ENCODE data around the gene PTPRR. TPM values are rescaled to one million over a fixed set of nuclear protein-coding genes. Genes with fewer than 3 reads are reported as not detected.

The PTPRR gene, protein sequence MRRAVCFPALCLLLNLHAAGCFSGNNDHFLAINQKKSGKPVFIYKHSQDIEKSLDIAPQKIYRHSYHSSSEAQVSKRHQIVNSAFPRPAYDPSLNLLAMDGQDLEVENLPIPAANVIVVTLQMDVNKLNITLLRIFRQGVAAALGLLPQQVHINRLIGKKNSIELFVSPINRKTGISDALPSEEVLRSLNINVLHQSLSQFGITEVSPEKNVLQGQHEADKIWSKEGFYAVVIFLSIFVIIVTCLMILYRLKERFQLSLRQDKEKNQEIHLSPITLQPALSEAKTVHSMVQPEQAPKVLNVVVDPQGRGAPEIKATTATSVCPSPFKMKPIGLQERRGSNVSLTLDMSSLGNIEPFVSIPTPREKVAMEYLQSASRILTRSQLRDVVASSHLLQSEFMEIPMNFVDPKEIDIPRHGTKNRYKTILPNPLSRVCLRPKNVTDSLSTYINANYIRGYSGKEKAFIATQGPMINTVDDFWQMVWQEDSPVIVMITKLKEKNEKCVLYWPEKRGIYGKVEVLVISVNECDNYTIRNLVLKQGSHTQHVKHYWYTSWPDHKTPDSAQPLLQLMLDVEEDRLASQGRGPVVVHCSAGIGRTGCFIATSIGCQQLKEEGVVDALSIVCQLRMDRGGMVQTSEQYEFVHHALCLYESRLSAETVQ
- 1 to 10 TPM in 1 of 4 donors, under 1 TPM in 3; 0.31 to 1.4 (median 0.69) TPM for total RNA-seq
- polyA plus RNA-seq, result 0.72 TPM
- long read RNA-seq, donor 1, result 0 reads
- long read RNA-seq, donor 2, partial matches to known transcripts, result 0 of 1 reads
- long read RNA-seq, donor 2, other reads (novel, unspliced or antisense), result 1 of 1 reads
- long read RNA-seq, donor 3, partial matches to known transcripts, result 0 of 2 reads
- long read RNA-seq, donor 3, other reads (novel, unspliced or antisense), result 1 of 2 reads
- long read RNA-seq, donor 4, result 0 reads

DNA sequence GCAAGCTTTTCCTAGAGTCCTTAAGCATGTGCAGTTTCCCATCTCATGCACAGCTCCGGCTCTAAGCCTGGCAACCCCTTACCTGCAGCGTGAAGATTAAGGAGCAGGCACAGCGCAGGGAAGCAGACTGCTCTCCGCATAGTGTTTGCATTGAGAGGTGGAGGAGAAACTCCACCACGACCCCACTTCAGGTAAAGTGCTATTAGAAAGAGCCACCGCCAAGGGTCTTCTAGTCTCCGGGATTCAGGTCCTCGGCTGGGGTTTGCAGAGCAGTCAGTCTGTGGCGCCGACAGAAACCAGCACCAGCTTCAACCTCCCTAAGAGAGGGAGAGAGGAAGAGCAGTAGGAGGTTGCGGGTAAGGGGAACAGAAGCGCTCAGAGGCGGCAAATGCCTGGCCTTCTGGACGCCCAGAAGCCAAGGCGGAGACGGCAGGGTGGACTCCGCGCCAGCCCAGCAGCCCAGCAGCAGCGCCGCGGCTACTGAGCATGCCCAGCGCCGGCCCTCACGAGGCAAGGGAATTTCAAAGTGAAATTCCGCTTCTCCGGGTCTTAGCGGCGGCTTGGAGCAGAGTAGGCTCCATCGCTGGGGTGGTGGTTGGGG, at the start of gene PTPRR:
TSS of gene PTPRR (minus strand) at position 488 of the 601 bp plus-strand sequence. CDS start at position 140, 348 bp downstream.
- ATAC-seq (no peak), DNase-seq (peak in 2 of 3 donors; percentile 11 to 56)
- Histone ChIP-seq H3K4me1 (ENCODE audit: control insufficient read depth, insufficient read depth, low read length) (peaks cover 3% of the 10 kb centered on the region), H3K27ac (ENCODE audit: low read length) (no peak within 1 kb of the TSS), H3K4me3 (ENCODE audit: low read length) (peak within 1 kb of the TSS; percentile 6), H3K9me3 (ENCODE audit: control insufficient read depth, low read length) (no peaks in the 10 kb centered on the region), H3K27me3 (ENCODE audit: control insufficient read depth, insufficient read depth) (no peaks in the 10 kb centered on the region)
- intact Hi-C loops (cut with DNase I), result no loop called here
- WGBS, result 3% methylated on average over 29 of the region's 29 CpGs

DNA sequence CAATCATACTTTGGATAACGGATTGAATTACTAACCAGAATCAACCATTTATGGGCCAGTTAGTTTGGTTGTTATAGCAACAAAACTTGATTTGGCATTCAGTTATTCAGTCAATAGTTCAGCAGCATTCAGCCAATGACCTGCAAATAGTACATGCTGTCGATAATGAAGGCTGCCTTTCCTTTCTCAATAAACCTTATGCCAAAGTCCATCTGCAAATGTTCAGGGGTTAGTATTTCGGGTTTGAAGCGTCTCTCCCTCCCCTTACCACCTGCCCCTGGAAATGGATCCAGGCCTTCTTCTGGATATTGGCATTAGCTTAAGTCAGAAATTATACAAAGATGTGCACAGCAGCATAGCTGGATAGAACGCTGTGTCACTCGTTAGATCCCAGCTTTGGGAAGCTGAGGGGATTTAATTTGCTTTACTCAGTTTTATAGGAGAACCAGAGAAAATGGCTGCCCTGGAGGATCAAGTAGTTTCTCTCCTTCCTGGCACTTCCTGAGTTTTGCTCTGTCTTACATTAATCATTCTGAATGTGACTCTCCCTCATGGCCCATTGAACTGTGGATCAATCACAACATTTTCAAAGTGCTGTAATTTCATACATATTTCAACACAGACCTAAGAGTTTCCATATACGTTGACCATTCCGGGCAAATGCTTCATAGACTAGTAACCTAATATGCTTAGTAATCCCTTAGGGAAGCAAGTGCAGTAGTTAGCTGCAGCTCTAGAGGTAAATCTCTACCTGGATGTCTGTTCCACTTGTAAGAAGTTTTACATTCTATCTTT, 46.7 kb upstream of the PTPRR start:
- DNase-seq (no peak), ATAC-seq (no peak)
- intact Hi-C loops (cut with DNase I), result no loop called here
- H3K4me3 ChIP-seq (ENCODE audit: low read length), result no peak overlapping the region
- no peaks in the 10 kb centered on the region for H3K4me1 ChIP-seq (ENCODE audit: control insufficient read depth, insufficient read depth, low read length)
- no peaks in the 10 kb centered on the region for H3K27me3 ChIP-seq (ENCODE audit: control insufficient read depth, insufficient read depth)
- 92% methylated on average over 8 of the region's 8 CpGs for WGBS
- H3K27ac ChIP-seq (ENCODE audit: low read length), result no peak overlapping the region
- H3K9me3 ChIP-seq (ENCODE audit: control insufficient read depth, low read length), result no peaks in the 10 kb centered on the region

DNA sequence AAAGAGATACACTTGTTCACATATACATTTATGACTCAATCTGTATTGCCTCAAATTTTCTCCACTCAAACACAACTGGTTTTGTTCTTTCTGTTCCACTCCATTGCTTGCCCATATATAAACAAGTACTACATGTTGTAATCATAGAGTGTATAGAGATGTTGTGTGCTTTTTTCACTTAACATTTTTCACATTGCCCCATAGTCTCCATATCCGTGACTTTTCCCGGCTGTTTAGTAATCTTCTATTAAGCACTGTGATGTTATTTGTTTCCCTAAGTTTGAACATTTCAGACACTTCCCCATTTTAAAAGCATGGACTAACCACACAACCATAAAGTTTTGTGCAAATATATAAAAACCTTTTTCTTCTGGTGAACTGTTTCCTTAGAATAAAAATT, 45.5 kb upstream of the PTPRR start:
- no peaks in the 10 kb centered on the region for H3K9me3 ChIP-seq (ENCODE audit: control insufficient read depth, low read length)
- intact Hi-C loops (cut with DNase I), result no loop called here
- H3K4me3 ChIP-seq (ENCODE audit: low read length), result no peak overlapping the region
- no peak for ATAC-seq
- no peak for DNase-seq
- H3K4me1 ChIP-seq (ENCODE audit: control insufficient read depth, insufficient read depth, low read length), result no peaks in the 10 kb centered on the region
- WGBS, result 86% methylated on average over 2 of the region's 2 CpGs
- no peak overlapping the region for H3K27ac ChIP-seq (ENCODE audit: low read length)
- no peaks in the 10 kb centered on the region for H3K27me3 ChIP-seq (ENCODE audit: control insufficient read depth, insufficient read depth)

DNA sequence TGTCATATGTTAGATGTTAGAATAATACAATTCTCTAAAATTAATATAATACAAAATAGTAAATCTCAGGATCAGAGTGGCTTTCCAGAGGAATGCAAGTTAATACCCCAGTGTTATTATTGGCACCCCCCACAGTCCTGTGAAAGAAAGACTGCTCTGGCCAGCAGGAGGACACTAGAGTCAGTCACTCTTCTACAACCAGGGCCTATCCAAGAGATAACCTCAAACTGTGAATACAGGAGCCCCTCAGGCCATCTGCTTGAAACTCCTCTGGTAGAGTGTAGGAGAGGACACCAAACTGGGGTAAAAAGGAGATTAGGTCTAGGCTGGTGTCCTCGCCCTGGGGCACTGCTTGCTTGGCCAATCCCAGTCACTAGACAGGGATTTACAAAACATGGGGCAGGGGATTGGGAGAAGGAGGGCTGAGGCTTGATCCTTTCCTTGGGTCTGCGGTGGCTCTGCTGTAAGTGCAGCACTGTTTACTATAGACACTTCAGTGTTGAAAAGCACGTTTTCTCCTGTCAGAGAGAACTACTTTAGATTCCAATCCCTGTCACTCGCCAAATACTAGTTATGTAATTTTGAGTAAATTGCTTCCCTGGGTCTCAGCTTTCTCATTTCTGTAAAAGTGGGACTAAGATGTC, 44.5 kb upstream of the PTPRR start:
- intact Hi-C loops (cut with DNase I), result no loop called here
- Histone ChIP-seq H3K4me3 (ENCODE audit: low read length) (no peak overlapping the region), H3K27ac (ENCODE audit: low read length) (no peak overlapping the region), H3K9me3 (ENCODE audit: control insufficient read depth, low read length) (no peaks in the 10 kb centered on the region), H3K4me1 (ENCODE audit: control insufficient read depth, insufficient read depth, low read length) (no peaks in the 10 kb centered on the region), H3K27me3 (ENCODE audit: control insufficient read depth, insufficient read depth) (no peaks in the 10 kb centered on the region)
- ATAC-seq (no peak), DNase-seq (peak in 1 of 3 donors; percentile 17)
- WGBS, result 72% methylated on average over 4 of the region's 4 CpGs

DNA sequence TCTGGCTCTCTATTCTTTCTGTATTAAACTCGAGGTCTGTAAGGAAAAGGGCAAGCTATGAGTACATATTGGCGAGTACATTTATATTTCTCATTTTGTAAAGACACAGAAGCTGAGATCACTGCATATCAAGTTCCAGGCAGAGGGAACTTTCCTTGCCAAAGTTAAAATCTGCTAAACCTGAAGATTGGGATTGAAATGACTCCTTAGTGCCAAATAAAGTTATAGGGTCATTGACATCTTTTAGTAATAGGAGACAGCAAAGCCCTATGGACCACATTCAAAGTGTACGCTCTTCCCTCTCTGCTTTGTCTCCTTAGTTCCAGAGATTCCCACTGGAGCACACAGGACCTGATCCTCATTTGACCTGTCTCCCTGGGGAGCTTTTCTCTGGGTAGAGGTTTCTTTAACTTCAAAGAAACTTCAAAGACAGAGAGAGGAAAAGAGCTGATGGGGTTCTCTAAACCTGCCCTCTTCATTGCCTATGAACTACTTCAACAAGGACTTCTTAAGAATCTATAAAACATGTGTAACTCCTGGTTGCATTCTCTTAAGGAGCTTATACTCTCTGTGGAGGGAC, 42.6 kb upstream of the PTPRR start:
- ATAC-seq, result no peak

DNA sequence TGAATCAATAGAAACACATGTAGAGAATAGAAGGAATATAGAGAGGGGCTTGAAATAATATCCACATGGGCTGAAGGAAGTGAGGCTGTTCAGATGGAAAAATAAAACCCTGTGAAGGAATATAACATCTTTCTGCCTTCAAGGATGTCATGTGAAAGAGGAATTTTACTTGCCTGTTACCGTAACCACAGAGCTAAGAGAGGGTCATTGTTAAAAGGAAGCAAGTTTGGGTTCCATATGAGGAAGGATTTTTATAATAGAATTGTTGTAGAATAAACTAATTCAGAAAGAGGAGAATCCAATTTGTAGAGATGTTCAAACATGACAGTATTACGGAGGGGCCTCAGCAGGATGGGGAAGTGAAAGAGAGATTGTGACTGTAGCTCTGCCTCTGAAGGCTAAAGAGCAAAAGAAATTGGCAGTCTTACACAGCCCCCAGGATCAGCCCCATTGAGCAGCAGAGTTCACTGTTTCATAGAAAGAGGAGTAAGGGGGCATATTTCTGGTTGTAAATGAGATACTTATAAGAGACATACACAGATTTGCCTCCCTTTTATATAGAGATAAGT, 41.8 kb upstream of the PTPRR start:
- Histone ChIP-seq H3K9me3 (ENCODE audit: control insufficient read depth, low read length) (no peaks in the 10 kb centered on the region), H3K4me1 (ENCODE audit: control insufficient read depth, insufficient read depth, low read length) (no peaks in the 10 kb centered on the region), H3K4me3 (ENCODE audit: low read length) (no peak overlapping the region), H3K27me3 (ENCODE audit: control insufficient read depth, insufficient read depth) (no peaks in the 10 kb centered on the region), H3K27ac (ENCODE audit: low read length) (no peak overlapping the region)
- ATAC-seq (no peak), DNase-seq (no peak)
- intact Hi-C loops (cut with DNase I), result no loop called here
- 49% methylated on average over 2 of the region's 2 CpGs for WGBS

More for the DNA sequence above, 42.6 kb upstream of the PTPRR start:
- WGBS, result 51% methylated on average over 3 of the region's 3 CpGs
- Histone ChIP-seq H3K27ac (ENCODE audit: low read length) (no peak overlapping the region), H3K4me1 (ENCODE audit: control insufficient read depth, insufficient read depth, low read length) (no peaks in the 10 kb centered on the region), H3K4me3 (ENCODE audit: low read length) (no peak overlapping the region), H3K27me3 (ENCODE audit: control insufficient read depth, insufficient read depth) (no peaks in the 10 kb centered on the region), H3K9me3 (ENCODE audit: control insufficient read depth, low read length) (no peaks in the 10 kb centered on the region)
- intact Hi-C loops (cut with DNase I), result no loop called here
- DNase-seq, result no peak

DNA sequence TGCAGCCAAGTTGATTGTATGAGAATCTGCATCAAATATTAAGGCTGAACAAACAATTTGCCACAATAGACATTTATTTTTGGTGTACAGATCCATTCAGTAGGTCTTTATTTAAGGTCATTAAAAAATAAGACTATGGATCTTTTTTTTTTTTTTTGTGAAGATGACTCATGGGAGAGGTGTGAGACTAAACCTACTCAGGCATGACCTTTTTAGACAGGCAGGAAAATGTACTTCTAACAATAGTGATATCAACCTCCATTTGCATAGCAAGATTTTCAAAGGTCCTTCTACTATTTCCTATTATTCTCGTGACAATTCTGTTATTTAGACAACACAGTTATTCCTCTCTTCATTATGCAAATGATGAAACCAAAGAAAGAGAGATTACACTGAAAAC, 39.9 kb upstream of the PTPRR start:
- H3K27ac ChIP-seq (ENCODE audit: low read length), result no peak overlapping the region
- H3K4me1 ChIP-seq (ENCODE audit: control insufficient read depth, insufficient read depth, low read length), result no peaks in the 10 kb centered on the region
- DNase-seq (no peak), ATAC-seq (no peak)
- H3K27me3 ChIP-seq (ENCODE audit: control insufficient read depth, insufficient read depth), result no peaks in the 10 kb centered on the region
- intact Hi-C loops (cut with DNase I), result no loop called here
- WGBS, result 71% methylated on average over 1 of the region's 1 CpG
- H3K4me3 ChIP-seq (ENCODE audit: low read length), result no peak overlapping the region
- H3K9me3 ChIP-seq (ENCODE audit: control insufficient read depth, low read length), result no peaks in the 10 kb centered on the region

DNA sequence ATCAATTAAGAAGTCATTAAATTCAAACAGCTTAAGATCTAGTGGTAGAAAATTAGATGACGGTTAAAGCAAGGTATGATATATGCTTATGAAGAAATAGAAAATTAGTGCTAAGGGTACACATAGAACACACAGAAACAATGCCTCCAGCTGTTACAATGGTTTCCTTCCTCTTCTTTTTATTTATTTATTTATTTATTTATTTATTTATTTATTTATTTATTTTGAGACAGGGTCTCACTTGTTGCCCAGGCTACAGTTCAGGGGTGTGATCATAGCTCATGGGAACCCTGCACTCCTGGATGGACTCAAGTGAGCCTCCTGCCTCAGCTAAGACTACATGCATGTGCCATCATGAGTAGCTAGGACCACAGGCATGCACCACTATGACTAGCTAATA, 34.9 kb upstream of the PTPRR start:
- WGBS, result 97% methylated on average over 1 of the region's 1 CpG
- no peak overlapping the region for H3K4me3 ChIP-seq (ENCODE audit: low read length)
- no peak overlapping the region for H3K27ac ChIP-seq (ENCODE audit: low read length)
- no peaks in the 10 kb centered on the region for H3K4me1 ChIP-seq (ENCODE audit: control insufficient read depth, insufficient read depth, low read length)
- no peak for ATAC-seq
- H3K9me3 ChIP-seq (ENCODE audit: control insufficient read depth, low read length), result no peaks in the 10 kb centered on the region
- intact Hi-C loops (cut with DNase I), result no loop called here
- DNase-seq, result no peak
- H3K27me3 ChIP-seq (ENCODE audit: control insufficient read depth, insufficient read depth), result no peaks in the 10 kb centered on the region

DNA sequence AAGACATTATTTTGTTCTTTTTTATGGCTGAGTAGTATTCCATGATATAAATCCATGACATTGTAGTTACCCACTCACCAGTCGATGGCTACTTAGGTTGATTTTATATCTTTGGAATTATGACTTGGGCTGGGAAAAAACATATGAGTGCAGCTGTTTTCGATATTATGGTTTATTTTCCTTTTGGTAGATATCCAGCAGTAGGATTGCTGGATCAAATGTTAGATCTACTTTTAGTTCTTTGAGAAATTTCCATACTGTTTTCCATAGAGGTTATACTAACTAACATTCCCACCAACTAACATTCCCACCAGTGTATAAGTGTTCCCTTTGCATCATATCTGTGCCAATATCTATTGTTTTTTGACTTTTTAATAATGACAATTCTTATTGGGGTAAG, 29.9 kb upstream of the PTPRR start:
- 83% methylated on average over 2 of the region's 2 CpGs for WGBS
- intact Hi-C loops (cut with DNase I), result no loop called here

DNA sequence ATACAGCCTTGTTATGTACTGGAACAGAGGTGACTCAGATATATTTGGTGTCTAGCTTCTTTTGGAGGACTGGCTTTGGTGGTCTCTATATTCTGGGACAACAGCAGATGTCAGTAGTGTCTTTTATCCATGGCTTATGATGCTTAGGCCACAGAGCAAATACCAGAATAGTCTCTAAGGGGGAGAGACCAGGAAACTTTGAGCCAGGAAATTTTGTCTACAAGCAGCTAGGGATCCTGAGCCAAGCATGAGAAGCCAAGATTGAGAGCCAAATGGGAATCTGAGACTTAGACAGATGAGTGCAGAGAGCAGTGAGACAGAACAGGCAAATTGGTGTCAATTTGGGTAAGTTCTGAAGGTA, 28.4 kb upstream of the PTPRR start:
- Histone ChIP-seq H3K27me3 (ENCODE audit: control insufficient read depth, insufficient read depth) (no peaks in the 10 kb centered on the region), H3K4me3 (ENCODE audit: low read length) (no peak overlapping the region), H3K9me3 (ENCODE audit: control insufficient read depth, low read length) (no peaks in the 10 kb centered on the region), H3K4me1 (ENCODE audit: control insufficient read depth, insufficient read depth, low read length) (no peaks in the 10 kb centered on the region), H3K27ac (ENCODE audit: low read length) (no peak overlapping the region)
- ATAC-seq (peak; percentile 94 to 97), DNase-seq (peak in 1 of 3 donors; percentile 36)
- intact Hi-C loops (cut with DNase I), result no loop called here

More for the DNA sequence above, 29.9 kb upstream of the PTPRR start:
- Histone ChIP-seq H3K27ac (ENCODE audit: low read length) (no peak overlapping the region), H3K4me3 (ENCODE audit: low read length) (no peak overlapping the region), H3K27me3 (ENCODE audit: control insufficient read depth, insufficient read depth) (no peaks in the 10 kb centered on the region), H3K9me3 (ENCODE audit: control insufficient read depth, low read length) (no peaks in the 10 kb centered on the region), H3K4me1 (ENCODE audit: control insufficient read depth, insufficient read depth, low read length) (no peaks in the 10 kb centered on the region)
- DNase-seq (no peak), ATAC-seq (no peak)
